HCT116 (cell line): ENCODE data around the gene ZNF333. TPM values are rescaled to one million over a fixed set of nuclear protein-coding genes. Genes with fewer than 3 reads are reported as not detected.

ENCODE experiments used
- ATAC-seq: fragments of 200-7000 bp; cut with Tn5 transposase; 2 replicates; pipeline ENCODE4 v1.9.1; 2020; ENCODE audit warnings: mild to moderate bottlenecking, moderate library complexity
- BruUV-seq: library from RNA; stranded (reverse); fragments of 400-500 nt; replicated peaks from 2 replicates; lab custom pipeline; 2021; lab: Mats Ljungman, UMichigan
- CTCF ChIA-PET: fragments of 300-600 bp; sonication (Branson Sonifier 250); formaldehyde crosslinking; loops from one replicate; lab custom pipeline; 2021; ENCODE audit warnings: antibody characterized with exemption; lab: Charles Lee
- POLR2A ChIA-PET: fragments of 300-600, 350-600 bp; sonication (Branson Sonifier 250); formaldehyde crosslinking; loops from one replicate; lab custom pipeline; 2021; ENCODE audit warnings: antibody characterized with exemption; lab: Charles Lee
- RAD21 ChIA-PET, 2 experiments: fragments of 300-600 bp; sonication (Branson Sonifier 250); formaldehyde crosslinking; loops; one replicate each; lab custom pipeline; 2023; ENCODE audit warnings: low total read pairs in 2 of 2; ENCODE audit not compliant: uncharacterized antibody in 2 of 2, unreplicated experiment in 2 of 2, low non-redundant PET in 1 of 2; lab: Charles Lee
- DNase-seq: peaks from one replicate; pipeline ENCODE4 v3.0.0-alpha.2; 2010; ENCODE audit warnings: low read depth, low spot score
- H2AFZ ChIP-seq: fragments of 200-600 bp; shearing (Covaris generic), sonication (generic); 2 replicates; pipeline ENCODE4 v1.6.1; 2017; ENCODE audit warnings: low read depth, mixed run types, mixed read lengths, antibody characterized with exemption, low read length; ENCODE audit not compliant: poor library complexity, severe bottlenecking
- H3K27ac ChIP-seq: 2 replicates; pipeline ENCODE4 v1.5.1; 2012; ENCODE audit warnings: low read depth, low read length
- H3K27me3 ChIP-seq: fragments of 200-600 bp; sonication (generic); 2 replicates; pipeline ENCODE4 v1.6.1; 2016; ENCODE audit warnings: mixed run types, low read length, mixed read lengths; ENCODE audit not compliant: insufficient read depth
- H3K36me3 ChIP-seq, 2 experiments: fragments of 200-500 bp in 1 of 2; fragments of 200-600 bp in 1 of 2; sonication (Bioruptor generic) in 1 of 2; sonication (generic) in 1 of 2; 2 replicates each; pipeline versions ENCODE4 v1.5.1 to v1.6.1; 2014 to 2016; ENCODE audit warnings: low read length in 2 of 2, inconsistent platforms in 1 of 2, mixed read lengths in 1 of 2, mixed run types in 1 of 2; ENCODE audit not compliant: insufficient read depth in 2 of 2, control insufficient read depth in 1 of 2
- H3K4me1 ChIP-seq, 2 experiments: fragments of 200-600 bp in 1 of 2; sonication (generic) in 1 of 2; 2 replicates each; pipeline versions ENCODE4 v1.5.1 to v1.6.1; 2012 to 2017; ENCODE audit warnings: low read length in 2 of 2, inconsistent platforms in 1 of 2, mild to moderate bottlenecking in 1 of 2, mixed read lengths in 1 of 2, mixed run types in 1 of 2, moderate library complexity in 1 of 2; ENCODE audit not compliant: insufficient read depth in 2 of 2, control insufficient read depth in 1 of 2
- H3K4me2 ChIP-seq: fragments of 200-600 bp; sonication (generic); 2 replicates; pipeline ENCODE4 v1.6.1; 2017; ENCODE audit warnings: mixed run types, low read length, mixed read lengths
- H3K4me3 ChIP-seq, 2 experiments: fragments of 200-600 bp in 1 of 2; sonication (generic) in 1 of 2; replicated peaks in 1 of 2; 2 replicates each; pipeline ENCODE4 v1.5.1; 2011 to 2016; ENCODE audit warnings: low read length in 2 of 2, control low read depth in 1 of 2, low read depth in 1 of 2, mild to moderate bottlenecking in 1 of 2, mixed read lengths in 1 of 2, mixed run types in 1 of 2
- H3K79me2 ChIP-seq: fragments of 200-600 bp; sonication (generic); 2 replicates; pipeline ENCODE4 v1.6.1; 2017; ENCODE audit warnings: mild to moderate bottlenecking, mixed run types, low read length, moderate library complexity, mixed read lengths; ENCODE audit not compliant: insufficient read depth
- H3K9ac ChIP-seq: fragments of 200-600 bp; sonication (generic); 2 replicates; pipeline ENCODE4 v1.6.1; 2016; ENCODE audit warnings: low read length, mixed read lengths
- H3K9me2 ChIP-seq: fragments of 200-600 bp; sonication (generic), shearing (Covaris generic); 2 replicates; pipeline ENCODE4 v1.6.1; 2017; ENCODE audit warnings: mixed run types, mild to moderate bottlenecking, moderate library complexity; ENCODE audit not compliant: insufficient read depth
- H3K9me3 ChIP-seq, 2 experiments: fragments of 200-500 bp in 1 of 2; fragments of 200-600 bp in 1 of 2; sonication (Bioruptor generic) in 1 of 2; sonication (generic) in 1 of 2; 2 replicates each; pipeline ENCODE4 v1.6.1; 2014 to 2017; ENCODE audit warnings: low read length in 2 of 2, mixed read lengths in 2 of 2, inconsistent platforms in 1 of 2, low read depth in 1 of 2, mild to moderate bottlenecking in 1 of 2, mixed run types in 1 of 2, moderate library complexity in 1 of 2; ENCODE audit not compliant: control insufficient read depth in 1 of 2, insufficient read depth in 1 of 2
- H4K20me1 ChIP-seq: fragments of 200-600 bp; sonication (generic), shearing (Covaris generic); 2 replicates; pipeline ENCODE4 v1.6.1; 2017; ENCODE audit warnings: mixed run types, mild to moderate bottlenecking, moderate library complexity; ENCODE audit not compliant: insufficient read depth
- CEBPB ChIP-seq: IDR thresholded peaks from 2 replicates; pipeline ENCODE4 v1.6.1; 2012; ENCODE audit warnings: low read depth
- EGR1 ChIP-seq: IDR thresholded peaks from 2 replicates; pipeline ENCODE4 v1.6.1; 2012; ENCODE audit warnings: low read depth
- EZH2phosphoT487 ChIP-seq: fragments of 200-600 bp; IDR thresholded peaks from 2 replicates; pipeline ENCODE4 v1.6.1; 2018; ENCODE audit warnings: antibody characterized with exemption, borderline replicate concordance
- JUND ChIP-seq: IDR thresholded peaks from 2 replicates; pipeline ENCODE4 v1.6.1; 2012
- SP1 ChIP-seq: IDR thresholded peaks from 2 replicates; pipeline ENCODE4 v1.6.1; 2012; ENCODE audit warnings: low read depth
- YY1 ChIP-seq: IDR thresholded peaks from 2 replicates; pipeline ENCODE4 v1.6.1; 2011; ENCODE audit warnings: low read length, low read depth, moderate library complexity, mild to moderate bottlenecking; ENCODE audit not compliant: insufficient replicate concordance; ENCODE audit errors: extremely low read depth
- intact Hi-C: fragments of 100-400 bp; cut with micrococcal nuclease; formaldehyde crosslinking; loops from 2 replicates; pipeline ENCODE4 v1.10.0; 2022
- total RNA-seq: library from RNA; stranded (reverse); gene quantifications from one replicate; pipeline ENCODE4 v1.2.1, GENCODE V29; 2021; ENCODE audit not compliant: unreplicated experiment
- TF ChIP-seq, protein P1 (sequence below), 3 experiments: fragments of 200-600 bp in 1 of 3; sonication (generic) in 1 of 3; IDR thresholded peaks in 2 of 3; conservative IDR thresholded peaks in 1 of 3; 2 replicates each; pipeline ENCODE4 v1.5.1; 2012 to 2017; ENCODE audit warnings: low read depth in 2 of 3, low read length in 2 of 3, antibody characterized with exemption in 1 of 3, borderline replicate concordance in 1 of 3, control low read depth in 1 of 3, mild to moderate bottlenecking in 1 of 3, mixed read lengths in 1 of 3, mixed run types in 1 of 3, moderate library complexity in 1 of 3; ENCODE audit not compliant: insufficient read depth in 1 of 3
- TF ChIP-seq, protein P2 (sequence below): IDR thresholded peaks from 2 replicates; pipeline ENCODE4 v1.6.1; 2012; ENCODE audit warnings: low read depth
- TF ChIP-seq, protein P3 (sequence below): IDR thresholded peaks from 2 replicates; pipeline ENCODE4 v1.6.1; 2011; ENCODE audit warnings: mild to moderate bottlenecking, low read length, moderate library complexity; ENCODE audit not compliant: insufficient replicate concordance; ENCODE audit errors: extremely low read depth
- TF ChIP-seq, protein P4 (sequence below): IDR thresholded peaks from 2 replicates; pipeline ENCODE4 v1.6.1; 2012

Gene ZNF333
- total RNA-seq, 1 experiment from 2014 or later, result 9.2 TPM

DNA sequence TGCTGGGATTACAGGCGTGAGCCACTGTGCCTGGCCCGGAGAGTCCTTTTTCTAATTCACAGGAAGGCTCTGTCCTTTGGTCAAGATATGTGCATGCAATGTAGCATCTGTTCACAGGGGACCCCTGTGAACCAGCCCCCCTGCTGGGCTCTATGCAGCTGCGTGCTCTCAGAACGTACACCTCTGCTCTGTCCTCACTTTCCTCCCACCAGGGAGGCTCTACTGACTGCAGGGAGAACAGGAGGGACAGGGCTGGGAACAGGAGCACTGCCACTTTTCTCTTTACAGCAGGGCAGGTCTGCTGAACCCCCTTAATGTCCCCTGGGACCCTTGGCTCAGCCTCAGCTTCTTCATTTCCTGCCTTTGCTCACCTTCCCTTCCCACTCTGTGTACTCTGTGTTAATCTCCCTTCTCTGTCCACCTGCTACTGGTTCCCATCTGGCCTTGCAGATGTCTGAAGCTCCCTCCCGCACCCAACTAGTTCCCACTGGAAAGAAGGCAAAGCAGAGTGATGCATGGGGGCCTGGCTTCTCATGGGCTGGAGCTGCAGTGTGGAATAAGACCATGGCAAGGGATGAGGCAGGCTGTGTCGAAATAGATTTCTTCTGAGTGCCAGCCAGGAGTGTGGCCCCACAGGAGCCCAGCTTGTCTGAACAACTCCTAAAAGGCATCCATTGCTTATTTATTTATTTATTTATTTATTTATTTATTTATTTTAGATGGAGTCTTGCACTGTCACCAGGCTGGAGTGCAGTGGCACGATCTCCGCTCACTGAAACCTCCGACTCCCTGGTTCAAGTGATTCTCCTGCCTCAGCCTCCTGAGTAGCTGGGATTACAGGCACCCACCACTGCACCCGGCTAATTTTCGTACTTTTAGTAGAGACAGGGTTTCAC is 81.3 kb downstream of the ZNF333 start:
- Histone ChIP-seq H3K4me1 (peaks cover 2 to 3% of the 10 kb centered on the region in 2 experiments; a peak in 2 of 4 replicates), H3K27me3 (no peaks in the 10 kb centered on the region), H3K27ac (no peak overlapping the region), H3K36me3 (peaks cover 5 to 16% of the 10 kb centered on the region in 2 experiments; a peak in 2 of 4 replicates), H3K9ac (no peak overlapping the region), H3K9me2 (no peaks in the 10 kb centered on the region), H3K4me3 (no peak overlapping the region), H2AFZ (no peak overlapping the region), H4K20me1 (no peaks in the 10 kb centered on the region), H3K4me2 (no peak overlapping the region), H3K9me3 (no peaks in the 10 kb centered on the region)
- BruUV-seq, result no TSS peak
- POLR2A ChIA-PET, result no interaction called here
- intact Hi-C loops, result no loop called here
- DNase-seq, result no peak
- CTCF ChIA-PET, result interaction anchor here (0.7 kb wide), 1 partner anchor 376 kb away, joined by 4 read pairs; no protein-coding TSS in a partner anchor
- ATAC-seq, result no peak
- RAD21 ChIA-PET, result no interaction called here
- TF ChIP-seq CEBPB (no peak), JUND (no peak), YY1 (no peak), EGR1 (no peak), EZH2phosphoT487 (no peak), SP1 (no peak)
- TF ChIP-seq, protein P1, sequence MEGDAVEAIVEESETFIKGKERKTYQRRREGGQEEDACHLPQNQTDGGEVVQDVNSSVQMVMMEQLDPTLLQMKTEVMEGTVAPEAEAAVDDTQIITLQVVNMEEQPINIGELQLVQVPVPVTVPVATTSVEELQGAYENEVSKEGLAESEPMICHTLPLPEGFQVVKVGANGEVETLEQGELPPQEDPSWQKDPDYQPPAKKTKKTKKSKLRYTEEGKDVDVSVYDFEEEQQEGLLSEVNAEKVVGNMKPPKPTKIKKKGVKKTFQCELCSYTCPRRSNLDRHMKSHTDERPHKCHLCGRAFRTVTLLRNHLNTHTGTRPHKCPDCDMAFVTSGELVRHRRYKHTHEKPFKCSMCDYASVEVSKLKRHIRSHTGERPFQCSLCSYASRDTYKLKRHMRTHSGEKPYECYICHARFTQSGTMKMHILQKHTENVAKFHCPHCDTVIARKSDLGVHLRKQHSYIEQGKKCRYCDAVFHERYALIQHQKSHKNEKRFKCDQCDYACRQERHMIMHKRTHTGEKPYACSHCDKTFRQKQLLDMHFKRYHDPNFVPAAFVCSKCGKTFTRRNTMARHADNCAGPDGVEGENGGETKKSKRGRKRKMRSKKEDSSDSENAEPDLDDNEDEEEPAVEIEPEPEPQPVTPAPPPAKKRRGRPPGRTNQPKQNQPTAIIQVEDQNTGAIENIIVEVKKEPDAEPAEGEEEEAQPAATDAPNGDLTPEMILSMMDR (IDR thresholded peaks at IDR 0.05 in 2 of 3, conservative IDR thresholded peaks at IDR 0.05 in 1 of 3; ENCODE audit: borderline replicate concordance in 1 of 3, insufficient read depth in 1 of 3, low read depth in 2 of 3, low read length in 2 of 3), result no peak
- TF ChIP-seq, protein P2, sequence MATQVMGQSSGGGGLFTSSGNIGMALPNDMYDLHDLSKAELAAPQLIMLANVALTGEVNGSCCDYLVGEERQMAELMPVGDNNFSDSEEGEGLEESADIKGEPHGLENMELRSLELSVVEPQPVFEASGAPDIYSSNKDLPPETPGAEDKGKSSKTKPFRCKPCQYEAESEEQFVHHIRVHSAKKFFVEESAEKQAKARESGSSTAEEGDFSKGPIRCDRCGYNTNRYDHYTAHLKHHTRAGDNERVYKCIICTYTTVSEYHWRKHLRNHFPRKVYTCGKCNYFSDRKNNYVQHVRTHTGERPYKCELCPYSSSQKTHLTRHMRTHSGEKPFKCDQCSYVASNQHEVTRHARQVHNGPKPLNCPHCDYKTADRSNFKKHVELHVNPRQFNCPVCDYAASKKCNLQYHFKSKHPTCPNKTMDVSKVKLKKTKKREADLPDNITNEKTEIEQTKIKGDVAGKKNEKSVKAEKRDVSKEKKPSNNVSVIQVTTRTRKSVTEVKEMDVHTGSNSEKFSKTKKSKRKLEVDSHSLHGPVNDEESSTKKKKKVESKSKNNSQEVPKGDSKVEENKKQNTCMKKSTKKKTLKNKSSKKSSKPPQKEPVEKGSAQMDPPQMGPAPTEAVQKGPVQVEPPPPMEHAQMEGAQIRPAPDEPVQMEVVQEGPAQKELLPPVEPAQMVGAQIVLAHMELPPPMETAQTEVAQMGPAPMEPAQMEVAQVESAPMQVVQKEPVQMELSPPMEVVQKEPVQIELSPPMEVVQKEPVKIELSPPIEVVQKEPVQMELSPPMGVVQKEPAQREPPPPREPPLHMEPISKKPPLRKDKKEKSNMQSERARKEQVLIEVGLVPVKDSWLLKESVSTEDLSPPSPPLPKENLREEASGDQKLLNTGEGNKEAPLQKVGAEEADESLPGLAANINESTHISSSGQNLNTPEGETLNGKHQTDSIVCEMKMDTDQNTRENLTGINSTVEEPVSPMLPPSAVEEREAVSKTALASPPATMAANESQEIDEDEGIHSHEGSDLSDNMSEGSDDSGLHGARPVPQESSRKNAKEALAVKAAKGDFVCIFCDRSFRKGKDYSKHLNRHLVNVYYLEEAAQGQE, result no peak
- TF ChIP-seq, protein P3, sequence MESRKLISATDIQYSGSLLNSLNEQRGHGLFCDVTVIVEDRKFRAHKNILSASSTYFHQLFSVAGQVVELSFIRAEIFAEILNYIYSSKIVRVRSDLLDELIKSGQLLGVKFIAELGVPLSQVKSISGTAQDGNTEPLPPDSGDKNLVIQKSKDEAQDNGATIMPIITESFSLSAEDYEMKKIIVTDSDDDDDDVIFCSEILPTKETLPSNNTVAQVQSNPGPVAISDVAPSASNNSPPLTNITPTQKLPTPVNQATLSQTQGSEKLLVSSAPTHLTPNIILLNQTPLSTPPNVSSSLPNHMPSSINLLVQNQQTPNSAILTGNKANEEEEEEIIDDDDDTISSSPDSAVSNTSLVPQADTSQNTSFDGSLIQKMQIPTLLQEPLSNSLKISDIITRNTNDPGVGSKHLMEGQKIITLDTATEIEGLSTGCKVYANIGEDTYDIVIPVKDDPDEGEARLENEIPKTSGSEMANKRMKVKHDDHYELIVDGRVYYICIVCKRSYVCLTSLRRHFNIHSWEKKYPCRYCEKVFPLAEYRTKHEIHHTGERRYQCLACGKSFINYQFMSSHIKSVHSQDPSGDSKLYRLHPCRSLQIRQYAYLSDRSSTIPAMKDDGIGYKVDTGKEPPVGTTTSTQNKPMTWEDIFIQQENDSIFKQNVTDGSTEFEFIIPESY, result no peak
- TF ChIP-seq, protein P4, sequence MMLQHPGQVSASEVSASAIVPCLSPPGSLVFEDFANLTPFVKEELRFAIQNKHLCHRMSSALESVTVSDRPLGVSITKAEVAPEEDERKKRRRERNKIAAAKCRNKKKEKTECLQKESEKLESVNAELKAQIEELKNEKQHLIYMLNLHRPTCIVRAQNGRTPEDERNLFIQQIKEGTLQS, result no peak
- TF ChIP-seq, all 23 proteins: peak for 0
- 0 out of 2 replicates have a peak, but pooled peaks cover 3% of the 10 kb centered on the region for H3K79me2 ChIP-seq
